Endothelial cell of umbilical vein (primary cell): ENCODE results near the gene PSD2. TPM values are rescaled to one million over a fixed set of nuclear protein-coding genes. Genes with fewer than 3 reads are reported as not detected.

Source experiments
- BruUV-seq: library from RNA; stranded (reverse); fragments of 400-500 nt; replicated peaks from 2 replicates; lab custom pipeline; 2021; lab: Mats Ljungman, UMichigan
- CTCF ChIA-PET: fragments of 300-600, 350-600 bp; sonication (Branson Sonifier 250); formaldehyde crosslinking; loops from one replicate; lab custom pipeline; 2021; ENCODE audit warnings: antibody characterized with exemption, inconsistent platforms; lab: Charles Lee
- POLR2A ChIA-PET: fragments of 300-600, 350-600 bp; sonication (Branson Sonifier 250); formaldehyde crosslinking; loops from one replicate; lab custom pipeline; 2021; ENCODE audit warnings: antibody characterized with exemption, inconsistent platforms; lab: Charles Lee
- DNase-seq: peaks from one replicate; pipeline ENCODE4 v3.0.0-alpha.2; 2011; ENCODE audit warnings: low read depth, low spot score
- FAIRE-seq: peaks from 2 replicates; lab custom pipeline; 2011; peaks lifted over from hg19 to GRCh38; lab: Jason Lieb, UNC
- H2AFZ ChIP-seq: 2 replicates; pipeline ENCODE4 v1.6.0; 2012; ENCODE audit warnings: low read depth, low read length, control low read depth, inconsistent platforms
- H3K27ac ChIP-seq: 2 replicates; pipeline ENCODE4 v1.5.1; 2011; ENCODE audit warnings: low read depth, mild to moderate bottlenecking, control low read depth, low read length, moderate library complexity; ENCODE audit not compliant: insufficient read depth
- H3K27me3 ChIP-seq, 2 experiments: 2 replicates each; pipeline versions ENCODE4 v1.6.0 to v1.6.1; 2011; ENCODE audit warnings: low read length in 2 of 2, mixed read lengths in 1 of 2; ENCODE audit not compliant: control insufficient read depth in 2 of 2, insufficient read depth in 2 of 2
- H3K36me3 ChIP-seq, 2 experiments: 2 replicates in 1 of 2; 3 replicates in 1 of 2; pipeline ENCODE4 v1.5.1; 2011; ENCODE audit warnings: low read length in 2 of 2, mild to moderate bottlenecking in 1 of 2, moderate library complexity in 1 of 2; ENCODE audit not compliant: control insufficient read depth in 2 of 2, insufficient read depth in 2 of 2; ENCODE audit errors: extremely low read depth in 1 of 2
- H3K4me1 ChIP-seq: 3 replicates; pipeline ENCODE4 v1.5.1; 2011; ENCODE audit warnings: mild to moderate bottlenecking, low read length; ENCODE audit not compliant: control insufficient read depth, insufficient read depth; ENCODE audit errors: extremely low read depth
- H3K4me2 ChIP-seq: 2 replicates; pipeline ENCODE4 v1.6.1; 2011; ENCODE audit warnings: low read length, control low read depth, mixed read lengths; ENCODE audit not compliant: insufficient read depth
- H3K4me3 ChIP-seq, 3 experiments: fragments of 200-600 bp in 1 of 3; sonication (generic), shearing (Covaris generic) in 1 of 3; replicated peaks in 1 of 3; 2 replicates each; pipeline ENCODE4 v1.5.1; 2011 to 2016; ENCODE audit warnings: control low read depth in 3 of 3, low read length in 3 of 3, mild to moderate bottlenecking in 2 of 3, inconsistent platforms in 1 of 3, low read depth in 1 of 3, moderate library complexity in 1 of 3; ENCODE audit not compliant: insufficient read depth in 1 of 3
- H3K79me2 ChIP-seq: 2 replicates; pipeline ENCODE4 v1.6.0; 2012; ENCODE audit warnings: low read length, inconsistent platforms; ENCODE audit not compliant: control insufficient read depth, insufficient read depth
- H3K9ac ChIP-seq: replicated peaks from 2 replicates; pipeline ENCODE3; 2011; ENCODE audit warnings: low read length, control low read depth; ENCODE audit not compliant: insufficient read depth; ENCODE audit errors: extremely low read depth
- H3K9me1 ChIP-seq: replicated peaks from 3 replicates; pipeline ENCODE4 v1.6.0; 2011; ENCODE audit warnings: mild to moderate bottlenecking, low read length; ENCODE audit not compliant: control insufficient read depth, insufficient read depth; ENCODE audit errors: extremely low read depth
- H3K9me3 ChIP-seq: replicated peaks from 2 replicates; pipeline ENCODE4 v1.5.1; 2012; ENCODE audit warnings: low read length, inconsistent platforms; ENCODE audit not compliant: control insufficient read depth, insufficient read depth
- H4K20me1 ChIP-seq: replicated peaks from 2 replicates; pipeline ENCODE3; 2011; ENCODE audit warnings: mild to moderate bottlenecking, low read length; ENCODE audit not compliant: control insufficient read depth, insufficient read depth; ENCODE audit errors: extremely low read depth
- CTCF ChIP-seq, 2 donors: IDR thresholded peaks; 1 replicate in 1 of 2; 2 replicates in 1 of 2; pipeline ENCODE4 v1.5.1; 2011; ENCODE audit warnings: low read length in 2 of 2, mild to moderate bottlenecking in 2 of 2, moderate library complexity in 2 of 2, control low read depth in 1 of 2, inconsistent platforms in 1 of 2, low read depth in 1 of 2; ENCODE audit not compliant: insufficient read depth in 1 of 2; ENCODE audit errors: extremely low read depth in 1 of 2
- EZH2 ChIP-seq: IDR thresholded peaks from 2 replicates; pipeline ENCODE4 v1.6.1; 2012; ENCODE audit warnings: borderline replicate concordance, low read depth, mild to moderate bottlenecking, moderate library complexity, low read length, inconsistent platforms; ENCODE audit not compliant: severe bottlenecking
- FOS ChIP-seq: IDR thresholded peaks from 2 replicates; pipeline ENCODE4 v1.6.1; 2011; ENCODE audit warnings: mild to moderate bottlenecking, low read length, moderate library complexity, borderline replicate concordance; ENCODE audit not compliant: insufficient read depth
- GATA2 ChIP-seq: IDR thresholded peaks from 2 replicates; pipeline ENCODE4 v1.7.0; 2011; ENCODE audit warnings: low read depth, mild to moderate bottlenecking, moderate library complexity, mixed read lengths, low read length; ENCODE audit not compliant: insufficient read length, insufficient read depth
- JUN ChIP-seq: IDR thresholded peaks from 2 replicates; pipeline ENCODE4 v1.6.1; 2011; ENCODE audit warnings: borderline replicate concordance, low read depth; ENCODE audit not compliant: insufficient read length, insufficient read depth
- MAX ChIP-seq: IDR thresholded peaks from 2 replicates; pipeline ENCODE4 v1.6.1; 2011; ENCODE audit not compliant: insufficient read depth, insufficient read length
- MYC ChIP-seq: IDR thresholded peaks from one replicate; pipeline ENCODE4 v1.6.1; 2011; ENCODE audit warnings: mild to moderate bottlenecking, low read depth, low read length
- POLR2A ChIP-seq: IDR thresholded peaks from 2 replicates; pipeline ENCODE4 v1.6.1; 2012; ENCODE audit warnings: low read depth, mild to moderate bottlenecking, control low read depth, low read length
- POLR2AphosphoS5 ChIP-seq: IDR thresholded peaks from 2 replicates; pipeline ENCODE4 v1.6.1; 2012; ENCODE audit warnings: low read depth, mild to moderate bottlenecking, control low read depth, low read length, moderate library complexity; ENCODE audit not compliant: insufficient read depth
- dilution Hi-C: fragments of 300-500 bp; cut with MboI; formaldehyde crosslinking; loops from one replicate; pipeline ENCODE4 v1.15.0; 2019; ENCODE audit warnings: low sequenced_read_pairs; ENCODE audit not compliant: extremely low pct_ligation_motif_present
- intact Hi-C: fragments of 100-400 bp; cut with micrococcal nuclease; formaldehyde crosslinking; loops from one replicate; pipeline ENCODE4 v1.10.0; 2022
- polyA plus RNA-seq, 4 experiments: library from polyadenylated mRNA; depleted of rRNA in 3 of 4; stranded (reverse) in 3 of 4; unstranded in 1 of 4; fragments of >200 nt; gene quantifications; 2 replicates each; pipeline versions ENCODE4 v1.2.1 to v1.2.3, GENCODE V29; 2011 to 2012; ENCODE audit warnings: missing spikeins in 1 of 4
- total RNA-seq: library from RNA; stranded (reverse); gene quantifications from 2 replicates; pipeline ENCODE4 v1.2.3, GENCODE V29; 2021

The PSD2 gene
- total and polyA plus RNA-seq, 2 donors (not counting 3 experiments of a cell fraction or from before 2014, with no cell fraction given), result not detected

- intact Hi-C loops (no loop called here), dilution Hi-C loops (no loop called here)
- H3K9ac ChIP-seq, result no peak overlapping the region
- no peaks in the 10 kb centered on the region for H3K36me3 ChIP-seq
- no peak overlapping the region for H2AFZ ChIP-seq
- no peaks in the 10 kb centered on the region for H3K9me1 ChIP-seq
- H3K4me2 ChIP-seq, result no peak overlapping the region
- no peak for DNase-seq
- H3K4me3 ChIP-seq, result no peak overlapping the region
- H3K4me1 ChIP-seq, result no peaks in the 10 kb centered on the region
- ChIA-PET CTCF (interaction anchor here (1.2 to 3.9 kb wide), 2 partner anchors 13 to 18 kb away, joined by 3 to 27 read pairs; no protein-coding TSS in a partner anchor), POLR2A (no interaction called here)
- no peaks in the 10 kb centered on the region for H4K20me1 ChIP-seq
- TF ChIP-seq POLR2AphosphoS5, result no peak
- no peak for TF ChIP-seq CTCF (IDR thresholded peaks at IDR 0.05; ENCODE audit: extremely low read depth in 1 of 2, insufficient read depth in 1 of 2, low read depth in 1 of 2, low read length in 2 of 2)
- TF ChIP-seq JUN, result no peak
- TF ChIP-seq MAX, result no peak
- TF ChIP-seq MYC, result no peak
- peaks cover 0 to 3% of the 10 kb centered on the region in 2 experiments for H3K27me3 ChIP-seq
- H3K9me3 ChIP-seq, result no peaks in the 10 kb centered on the region
- FAIRE-seq, result no peak
- no peak overlapping the region for H3K27ac ChIP-seq
- BruUV-seq, result no TSS peak
- H3K79me2 ChIP-seq, result no peaks in the 10 kb centered on the region
These were observed 9.9 kb downstream of the PSD2 start for GRCh38 chr5:139805545-139805944.

GRCh38 chr5:139806111-139806510 lies 10.5 kb downstream of the PSD2 start:
- BruUV-seq, result no TSS peak
- dilution Hi-C loops, result no loop called here
- ChIA-PET CTCF (interaction anchor here (3.9 kb wide), 1 partner anchor 18 kb away, joined by 27 read pairs; no protein-coding TSS in a partner anchor), POLR2A (no interaction called here)
- Histone ChIP-seq H3K9me3 (no peaks in the 10 kb centered on the region), H3K4me3 (no peak overlapping the region), H3K4me1 (no peaks in the 10 kb centered on the region), H3K36me3 (no peaks in the 10 kb centered on the region), H3K79me2 (no peaks in the 10 kb centered on the region), H3K4me2 (no peak overlapping the region), H2AFZ (no peak overlapping the region), H4K20me1 (no peaks in the 10 kb centered on the region), H3K27ac (no peak overlapping the region), H3K27me3 (peaks cover 0 to 3% of the 10 kb centered on the region in 2 experiments), H3K9me1 (no peaks in the 10 kb centered on the region), H3K9ac (no peak overlapping the region)
- FAIRE-seq (no peak), DNase-seq (no peak)
- TF ChIP-seq FOS (no peak), MAX (no peak), JUN (no peak), POLR2A (no peak), GATA2 (no peak), CTCF (IDR thresholded peaks at IDR 0.05; ENCODE audit: extremely low read depth in 1 of 2, insufficient read depth in 1 of 2, low read depth in 1 of 2, low read length in 2 of 2) (no peak), MYC (no peak), EZH2 (no peak), POLR2AphosphoS5 (no peak)
- intact Hi-C loops, result no loop called here
